Progenitor cell of endocrine pancreas (in vitro differentiated cells): ENCODE data around the gene DGKI. TPM values are rescaled to one million over a fixed set of nuclear protein-coding genes. Genes with fewer than 3 reads are reported as not detected.

ENCODE experiments used
- DNase-seq: peaks from one replicate; pipeline ENCODE4 v3.0.0; 2021; ENCODE audit warnings: low spot score; ENCODE audit not compliant: unreplicated experiment
- H3K27ac Mint-ChIP-seq: 2 replicates; pipeline ENCODE4 v1.8.0; 2021; ENCODE audit warnings: mild to moderate bottlenecking, moderate library complexity, mixed read lengths
- H3K27me3 Mint-ChIP-seq: 2 replicates; pipeline ENCODE4 v1.8.0; 2021; ENCODE audit warnings: mixed read lengths
- H3K36me3 Mint-ChIP-seq: 2 replicates; pipeline ENCODE4 v1.8.0; 2022; ENCODE audit warnings: mixed read lengths; ENCODE audit not compliant: insufficient read depth
- H3K4me1 Mint-ChIP-seq: 2 replicates; pipeline ENCODE4 v1.8.0; 2021; ENCODE audit warnings: low read depth, mixed read lengths
- H3K4me3 Mint-ChIP-seq: 2 replicates; pipeline ENCODE4 v1.8.0; 2021; ENCODE audit warnings: low read depth, mild to moderate bottlenecking, moderate library complexity, mixed read lengths
- H3K9me3 Mint-ChIP-seq: 2 replicates; pipeline ENCODE4 v1.8.0; 2021; ENCODE audit warnings: low read depth, mixed read lengths
- CTCF ChIP-seq: fragments of 200-600 bp; sonication (generic); IDR thresholded peaks from one replicate; pipeline ENCODE4 v1.5.0; 2021; ENCODE audit warnings: antibody characterized with exemption, mild to moderate bottlenecking; ENCODE audit not compliant: unreplicated experiment
- total RNA-seq: library from RNA; stranded (reverse); gene quantifications from 2 replicates; pipeline ENCODE4 v1.2.1, GENCODE V29; 2021

DGKI gene
- total RNA-seq, 1 donor from 2014 or later = 0.41 TPM

GRCh38 chr7:137790828-137791227 is 55.9 kb downstream of the DGKI start:
- Mint-ChIP-seq H3K4me1 (no peaks in the 10 kb centered on the region), H3K9me3 (peaks cover 22% of the 10 kb centered on the region), H3K36me3 (no peaks in the 10 kb centered on the region), H3K27ac (peak overlapping the region; percentile 1), H3K27me3 (peaks cover 3% of the 10 kb centered on the region), H3K4me3 (no peak overlapping the region)
- TF ChIP-seq CTCF = no peak
- no peak for DNase-seq

- H3K4me3 Mint-ChIP-seq = no peak overlapping the region
- no peaks in the 10 kb centered on the region for H3K4me1 Mint-ChIP-seq
- TF ChIP-seq CTCF = no peak
- H3K9me3 Mint-ChIP-seq = peaks cover 27% of the 10 kb centered on the region
- peaks cover 3% of the 10 kb centered on the region for H3K27me3 Mint-ChIP-seq
- H3K27ac Mint-ChIP-seq = no peak overlapping the region
- DNase-seq = no peak
- H3K36me3 Mint-ChIP-seq = peaks cover 1% of the 10 kb centered on the region
These were observed 57.4 kb downstream of the DGKI start for GRCh38 chr7:137789215-137789882.

GRCh38 chr7:137787301-137787976 is 59.3 kb downstream of the DGKI start:
- no peak for DNase-seq
- Mint-ChIP-seq H3K4me1 (no peaks in the 10 kb centered on the region), H3K36me3 (peaks cover 1% of the 10 kb centered on the region), H3K27me3 (peaks cover 3% of the 10 kb centered on the region), H3K27ac (no peak overlapping the region), H3K4me3 (no peak overlapping the region), H3K9me3 (peaks cover 34% of the 10 kb centered on the region)
- no peak for TF ChIP-seq CTCF

GRCh38 chr7:137778511-137778910 is 68.3 kb downstream of the DGKI start:
- H3K9me3 Mint-ChIP-seq = peaks cover 6% of the 10 kb centered on the region
- H3K27me3 Mint-ChIP-seq = no peaks in the 10 kb centered on the region
- no peaks in the 10 kb centered on the region for H3K36me3 Mint-ChIP-seq

GRCh38 chr7:137774793-137775201 is 72.0 kb downstream of the DGKI start:
- no peak for TF ChIP-seq CTCF
- Mint-ChIP-seq H3K27ac (no peak overlapping the region), H3K9me3 (no peaks in the 10 kb centered on the region), H3K4me1 (no peaks in the 10 kb centered on the region), H3K27me3 (no peaks in the 10 kb centered on the region), H3K36me3 (no peaks in the 10 kb centered on the region), H3K4me3 (no peak overlapping the region)
- DNase-seq = no peak

More at GRCh38 chr7:137778511-137778910, 68.3 kb downstream of the DGKI start:
- H3K27ac Mint-ChIP-seq = no peak overlapping the region
- H3K4me1 Mint-ChIP-seq = peaks cover 4% of the 10 kb centered on the region
- no peak for DNase-seq
- no peak for TF ChIP-seq CTCF
- H3K4me3 Mint-ChIP-seq = no peak overlapping the region
